Left renal cortex interstitium (tissue), 4 donors: ENCODE results near the gene C1QTNF3. TPM values are rescaled to one million over a fixed set of nuclear protein-coding genes. Genes with fewer than 3 reads are reported as not detected.
A peak's percentile ranks its signal among the peaks of the same experiment; 100 is the strongest.
"Not testable (repeated sequence)": the region's sequence is repeated elsewhere in the genome, so short reads cannot be mapped to it uniquely, and the experiment has no call there.

Source experiments
- DNase-seq, 4 donors: peaks; one replicate each; pipeline ENCODE4 v3.0.0-alpha.2; 2013; ENCODE audit warnings: low read depth in 4 of 4, low spot score in 2 of 4, missing footprints in 1 of 4
- polyA plus RNA-seq, 4 donors: library from polyadenylated mRNA; unstranded; fragments of 120-200 nt; gene quantifications; one replicate each; pipeline ENCODE4 v1.2.1, GENCODE V29; 2013; ENCODE audit not compliant: insufficient read length in 4 of 4

Gene C1QTNF3, protein sequence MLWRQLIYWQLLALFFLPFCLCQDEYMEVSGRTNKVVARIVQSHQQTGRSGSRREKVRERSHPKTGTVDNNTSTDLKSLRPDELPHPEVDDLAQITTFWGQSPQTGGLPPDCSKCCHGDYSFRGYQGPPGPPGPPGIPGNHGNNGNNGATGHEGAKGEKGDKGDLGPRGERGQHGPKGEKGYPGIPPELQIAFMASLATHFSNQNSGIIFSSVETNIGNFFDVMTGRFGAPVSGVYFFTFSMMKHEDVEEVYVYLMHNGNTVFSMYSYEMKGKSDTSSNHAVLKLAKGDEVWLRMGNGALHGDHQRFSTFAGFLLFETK
- polyA plus RNA-seq: 10 to 100 TPM; 46.4 to 73.6 (median 55.9) TPM

DNA sequence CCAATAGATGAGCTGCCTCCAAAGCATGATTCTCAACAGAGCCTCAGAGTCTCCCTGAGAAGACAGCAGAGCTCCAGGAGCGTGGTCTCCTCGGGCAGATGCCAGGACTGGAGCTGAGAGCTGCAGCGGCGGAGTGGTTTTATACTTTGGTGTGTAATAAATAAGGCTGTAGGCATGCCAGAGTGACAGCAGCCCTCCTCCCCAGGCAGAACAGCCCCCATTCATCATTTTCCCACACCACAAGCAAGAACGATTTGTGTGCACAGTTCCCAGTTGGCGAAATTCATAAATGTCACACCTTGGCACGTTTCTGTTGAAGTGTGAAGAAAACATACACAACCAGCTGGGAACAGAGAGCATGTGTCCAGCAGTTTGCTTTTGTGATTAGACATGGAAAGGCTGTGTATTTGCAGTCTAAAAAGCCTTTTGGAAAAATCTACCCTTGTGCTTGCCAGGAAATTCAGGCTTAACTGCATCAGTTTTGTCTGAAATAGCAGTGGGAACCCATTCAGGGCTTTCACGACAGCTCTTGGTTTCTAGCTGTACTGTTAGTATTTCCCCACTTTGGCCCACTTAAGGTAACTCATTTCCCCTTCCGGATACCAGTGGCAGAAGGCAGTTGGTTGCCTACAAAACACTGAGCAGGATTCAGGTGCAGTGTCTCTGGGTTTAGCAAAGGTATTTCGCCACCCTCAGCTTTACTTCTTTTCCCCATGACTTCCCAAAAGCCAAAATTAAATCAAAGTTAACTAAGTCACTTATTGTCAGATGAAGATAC, at the start of gene C1QTNF3:
C1QTNF3 (minus strand) TSS at position 115 of the 778 bp plus-strand sequence; CDS start at position 27, 88 bp downstream.
- DNase-seq: peak in 3 of 4 donors; percentile 38 to 53 (median 44)

DNA sequence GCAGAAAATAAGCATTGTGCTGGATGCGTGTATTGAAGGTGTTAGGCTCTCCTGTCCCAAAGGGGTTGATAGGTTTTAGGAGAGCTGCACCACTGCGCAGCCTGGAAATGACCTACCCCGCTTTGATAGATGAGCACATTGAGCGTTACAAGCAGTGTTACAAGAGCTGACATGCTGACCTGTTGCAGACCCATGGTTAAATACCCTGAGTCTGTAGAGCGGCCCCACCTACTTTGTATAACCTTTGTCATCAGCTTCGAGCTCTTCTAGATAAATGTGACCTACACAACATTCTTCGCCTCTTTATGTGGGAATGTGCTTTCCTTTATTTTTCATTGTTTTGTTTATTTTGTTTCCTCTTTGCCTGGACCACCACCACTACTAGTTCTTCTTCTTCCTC, 48.0 kb upstream of the C1QTNF3 start:
- not testable (repeated sequence) for DNase-seq

DNA sequence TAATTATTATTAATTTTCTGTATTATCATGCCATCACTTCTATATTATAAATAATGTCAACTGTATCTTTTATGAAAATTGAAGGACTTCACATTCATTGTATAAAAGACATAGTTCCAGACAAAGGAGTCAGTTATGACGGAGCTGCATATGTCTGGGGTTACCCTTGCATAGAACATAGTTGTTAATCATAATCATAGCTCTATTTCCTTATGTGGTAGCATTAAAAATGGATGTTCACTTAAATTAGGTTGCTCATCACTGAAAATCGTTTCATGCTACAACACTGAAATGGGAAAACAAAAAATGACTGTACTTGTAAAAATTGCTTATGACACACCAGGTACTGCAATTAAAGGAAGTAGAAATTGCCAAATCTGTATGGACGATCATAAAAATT, 46.8 kb upstream of the C1QTNF3 start:
- not testable (repeated sequence) for DNase-seq

DNA sequence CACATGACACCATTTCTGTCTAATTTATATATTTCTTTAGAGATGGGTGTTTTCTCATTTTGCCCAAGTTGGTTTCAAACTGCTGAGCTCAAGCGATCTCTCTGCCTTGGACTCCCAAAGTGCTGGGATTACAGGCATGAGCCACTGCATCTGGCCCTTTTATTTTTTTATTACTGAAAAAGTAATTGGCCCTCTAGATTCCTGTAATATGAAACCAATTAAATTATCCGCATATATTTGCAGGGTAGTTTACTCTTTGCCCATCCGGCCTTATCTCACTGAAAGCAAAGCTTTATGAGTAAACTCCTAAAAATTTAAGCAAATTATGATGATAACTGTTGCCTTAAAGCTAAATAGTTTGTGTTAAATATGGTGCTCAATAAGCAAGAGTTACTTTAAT, 44.7 kb upstream of the C1QTNF3 start:
- DNase-seq: not testable (repeated sequence)

DNA sequence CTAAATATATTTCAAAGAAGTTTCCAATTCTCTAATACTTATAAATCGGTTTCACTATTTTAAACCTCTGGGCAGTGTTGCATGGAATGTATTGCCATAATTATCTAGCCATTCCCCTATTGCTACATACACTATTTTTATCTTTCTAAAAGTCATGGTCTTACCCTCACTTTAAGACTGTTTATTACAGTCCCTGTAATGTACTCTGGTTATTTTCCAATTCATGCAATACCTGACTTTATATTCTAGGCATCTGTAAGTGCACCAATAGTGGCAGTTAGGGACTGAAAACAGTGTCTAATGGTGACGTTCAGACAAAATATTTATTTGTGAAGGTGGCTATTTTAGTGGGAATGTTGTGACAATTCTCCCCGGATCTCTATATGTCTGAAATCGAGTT, 40.9 kb upstream of the C1QTNF3 start:
- DNase-seq: not testable (repeated sequence)

DNA sequence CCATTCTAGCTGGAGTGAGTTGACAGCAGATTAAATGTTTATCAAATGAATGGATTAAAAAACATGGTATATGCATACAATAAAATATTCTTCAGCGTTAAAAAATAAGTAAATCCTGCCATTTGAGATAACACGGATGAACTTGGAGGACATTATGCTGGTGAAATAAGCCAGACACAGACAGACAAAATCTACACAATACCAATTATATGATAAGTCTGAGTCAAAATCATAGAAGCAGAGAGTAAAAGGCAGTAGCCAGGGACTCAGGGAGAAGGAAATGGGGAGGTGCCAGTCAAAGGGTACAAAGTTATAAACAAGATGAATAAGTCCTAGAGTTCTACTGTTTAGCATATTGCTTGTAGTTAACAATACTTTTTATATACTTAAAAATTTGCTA, 36.5 kb upstream of the C1QTNF3 start:
- DNase-seq: not testable (repeated sequence)

DNA sequence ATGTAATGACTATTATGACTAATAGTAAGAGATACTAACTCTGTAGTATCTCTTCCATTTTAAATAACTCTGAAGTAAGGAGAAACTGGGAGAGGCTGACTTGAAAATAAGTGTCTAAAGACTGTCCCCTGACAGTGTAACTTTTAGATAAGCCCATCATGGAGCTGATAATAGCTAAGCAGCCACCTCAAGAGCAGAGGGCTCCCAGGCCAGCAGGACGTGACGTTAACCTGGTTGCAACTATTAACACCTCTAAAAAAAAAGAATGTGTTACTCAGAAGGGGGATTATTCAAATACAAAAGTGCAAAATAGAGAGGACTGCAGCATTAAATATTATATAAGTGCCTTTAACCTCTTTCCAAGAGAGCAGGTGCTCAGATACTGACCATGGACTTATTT, 34.6 kb upstream of the C1QTNF3 start:
- not testable (repeated sequence) for DNase-seq

DNA sequence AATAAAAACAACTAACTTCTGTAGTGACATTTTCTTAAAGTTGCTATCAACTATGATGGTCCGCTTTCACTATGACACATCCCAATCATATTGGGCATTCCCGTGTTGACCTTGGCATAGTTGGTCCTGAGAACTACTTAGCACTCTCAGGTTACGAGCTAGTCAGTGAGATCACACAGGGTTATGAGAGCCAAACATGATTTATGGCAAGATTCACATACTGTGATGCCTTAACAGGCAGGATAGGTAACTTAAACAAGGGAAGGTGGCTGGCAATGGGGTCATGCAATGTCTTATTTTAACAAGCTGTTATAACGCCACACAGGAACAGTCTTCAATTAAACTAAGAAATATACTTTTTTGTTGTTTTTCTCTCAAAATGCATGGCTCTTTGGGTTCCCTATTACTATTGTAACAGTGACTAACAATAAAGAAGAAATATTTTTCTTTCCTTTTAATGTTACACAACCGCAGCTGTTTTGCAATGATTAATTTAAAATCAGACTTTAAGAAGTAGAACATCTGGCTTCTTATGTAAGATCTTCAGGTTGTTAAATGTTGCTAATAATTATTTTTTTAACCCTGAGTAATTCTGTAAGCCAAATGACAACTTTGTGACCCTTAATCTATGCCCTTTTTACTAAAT, 33.8 kb upstream of the C1QTNF3 start:
- not testable (repeated sequence) for DNase-seq

DNA sequence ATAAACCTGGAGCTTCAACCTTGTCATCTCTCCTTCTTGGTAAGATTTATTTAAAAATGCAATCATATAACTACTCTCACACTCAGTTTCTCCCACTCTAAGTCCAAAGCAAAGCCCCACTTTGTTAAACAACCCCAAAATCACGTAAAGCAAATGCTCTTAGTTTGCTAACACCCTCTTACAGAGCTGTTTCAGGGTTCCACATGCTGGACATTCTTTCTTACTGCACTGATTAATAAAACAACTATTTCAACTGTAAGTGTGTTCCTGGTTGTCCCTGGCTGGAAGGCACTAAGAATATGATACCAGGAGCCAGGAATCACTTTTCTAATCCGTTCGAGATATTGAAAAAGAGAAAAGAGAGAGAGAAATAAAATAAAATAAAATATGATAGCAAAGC, 31.5 kb upstream of the C1QTNF3 start:
- not testable (repeated sequence) for DNase-seq

DNA sequence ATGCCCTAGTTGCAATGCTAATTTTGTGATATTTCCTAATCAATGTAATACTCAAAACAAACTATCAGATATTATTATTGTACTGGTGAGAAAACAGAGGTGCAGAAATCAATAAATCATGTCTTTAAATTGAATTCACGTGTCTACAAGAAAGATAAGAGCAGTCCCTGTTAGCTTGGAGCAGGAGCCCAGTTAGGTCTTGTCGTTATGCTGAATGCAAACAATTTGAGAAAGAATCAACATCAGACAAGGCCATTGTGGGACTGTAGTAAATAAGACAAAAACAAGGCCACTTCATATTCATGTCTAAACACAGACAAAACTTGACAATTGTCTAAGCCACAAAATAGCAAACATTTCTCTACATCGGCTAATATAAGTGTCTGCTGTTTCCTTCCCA, 31.1 kb upstream of the C1QTNF3 start:
- DNase-seq: not testable (repeated sequence)

DNA sequence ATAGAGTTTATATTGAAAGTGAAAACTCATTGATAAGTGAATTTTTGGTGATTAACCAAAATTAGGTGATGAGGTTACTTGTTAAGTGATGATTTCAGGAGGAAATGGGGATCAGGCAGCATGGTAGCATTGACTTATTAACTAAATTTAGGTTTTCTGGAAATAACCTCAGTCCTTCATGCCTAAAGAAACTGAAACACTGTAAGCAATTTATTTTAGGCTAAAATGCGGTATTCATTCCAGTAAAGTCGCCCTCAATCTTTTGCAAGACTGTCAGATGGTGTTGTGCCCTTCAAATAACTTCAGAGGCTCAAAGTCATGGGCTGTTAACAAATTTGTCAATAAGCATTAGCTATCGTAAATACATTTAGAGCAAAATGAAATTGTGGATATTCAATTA, 27.6 kb upstream of the C1QTNF3 start:
- not testable (repeated sequence) for DNase-seq

DNA sequence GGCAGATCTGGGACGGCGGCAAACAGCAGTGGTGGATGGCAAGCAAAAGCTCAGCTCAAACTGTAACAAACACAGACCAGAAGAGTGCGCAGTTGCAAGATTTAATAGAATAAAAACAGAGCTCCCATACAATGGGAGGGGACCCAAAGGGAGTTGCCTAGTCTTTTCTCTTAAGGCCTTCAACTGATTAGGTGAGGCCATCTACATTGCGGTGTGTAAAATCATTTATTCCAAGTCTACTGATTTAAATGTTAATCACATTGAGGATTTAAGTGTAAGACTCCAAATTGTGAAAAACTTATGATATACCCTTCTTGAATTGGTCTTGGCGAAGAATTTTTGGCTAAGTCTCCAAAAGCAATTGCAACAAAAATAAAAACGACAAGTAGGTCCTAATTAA, 21.6 kb upstream of the C1QTNF3 start:
- no peak for DNase-seq

DNA sequence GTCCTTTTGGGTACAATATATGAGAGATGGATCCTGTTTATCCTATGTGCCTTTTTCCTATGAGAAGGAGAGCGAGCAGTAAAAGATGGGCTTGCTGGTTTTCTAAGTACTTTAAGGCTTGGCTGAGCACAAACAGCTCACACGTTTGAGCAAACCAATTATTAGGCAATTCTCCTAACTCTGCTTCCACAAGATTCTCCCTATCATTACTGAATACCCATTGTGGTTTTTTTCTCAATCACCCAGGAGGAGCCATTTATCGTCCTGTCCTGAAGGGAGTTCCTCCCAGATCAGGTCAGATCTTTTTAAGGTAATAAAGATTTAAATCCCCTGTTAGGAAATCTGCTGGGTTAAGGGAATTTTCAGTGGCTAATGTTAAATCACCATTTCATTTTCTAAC, 19.4 kb upstream of the C1QTNF3 start:
- DNase-seq: no peak

DNA sequence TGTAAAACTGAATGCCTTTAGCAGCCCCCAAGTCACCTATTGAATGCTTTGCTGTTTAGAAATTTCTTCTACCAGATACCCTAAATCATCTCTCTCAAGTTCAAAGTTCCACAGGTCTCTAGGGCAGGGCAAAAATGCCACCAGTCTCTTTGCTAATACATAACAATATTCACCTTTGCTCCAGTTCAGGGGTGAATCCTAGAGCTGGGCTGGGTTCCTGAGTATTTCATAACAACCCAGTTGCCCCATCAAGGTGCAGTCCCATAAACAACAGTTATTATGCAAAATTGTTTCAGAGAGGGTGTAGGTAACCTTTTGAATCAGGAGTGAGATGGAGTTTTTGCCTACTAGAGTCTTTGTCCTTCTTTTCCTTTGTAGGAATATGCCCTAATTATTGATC, 19.0 kb upstream of the C1QTNF3 start:
- no peak for DNase-seq

DNA sequence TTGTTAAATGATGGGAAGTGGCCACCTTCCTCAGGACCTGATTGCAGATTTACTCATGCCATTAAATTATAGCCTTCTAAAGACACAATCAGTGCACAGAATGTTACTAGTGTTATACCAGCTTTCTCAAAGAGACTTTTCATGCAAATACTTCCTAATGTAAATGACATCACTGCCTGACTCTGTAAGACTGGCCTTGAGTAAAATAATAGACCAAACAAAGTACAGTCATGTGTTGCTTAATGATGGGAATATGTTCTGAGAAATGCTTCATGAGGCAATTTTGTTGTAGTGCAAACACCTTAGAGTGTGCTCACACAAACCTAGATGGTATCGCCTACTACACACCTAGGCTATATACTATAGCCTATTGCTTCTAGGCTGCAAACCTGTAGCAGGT, 17.0 kb upstream of the C1QTNF3 start:
- no peak for DNase-seq

DNA sequence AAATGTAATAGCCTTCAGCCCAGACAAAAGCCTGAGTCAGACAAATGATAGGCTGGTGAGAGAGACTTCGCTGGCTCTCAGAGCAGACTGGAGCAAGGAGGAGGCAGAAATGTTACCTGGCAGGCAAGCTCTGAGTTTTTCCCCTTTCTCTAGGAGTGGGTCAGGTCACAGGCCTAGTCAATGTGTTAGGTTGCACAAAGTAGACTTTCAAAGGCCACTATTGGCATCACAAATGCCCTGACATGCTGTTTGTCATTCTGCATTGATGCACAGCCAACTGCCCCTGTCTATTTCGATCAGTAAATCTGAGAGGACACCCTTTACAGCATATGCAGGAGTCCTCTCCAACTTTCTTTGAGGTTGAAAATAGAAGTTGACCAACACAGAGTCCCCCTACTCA, 15.5 kb upstream of the C1QTNF3 start:
- no peak for DNase-seq

DNA sequence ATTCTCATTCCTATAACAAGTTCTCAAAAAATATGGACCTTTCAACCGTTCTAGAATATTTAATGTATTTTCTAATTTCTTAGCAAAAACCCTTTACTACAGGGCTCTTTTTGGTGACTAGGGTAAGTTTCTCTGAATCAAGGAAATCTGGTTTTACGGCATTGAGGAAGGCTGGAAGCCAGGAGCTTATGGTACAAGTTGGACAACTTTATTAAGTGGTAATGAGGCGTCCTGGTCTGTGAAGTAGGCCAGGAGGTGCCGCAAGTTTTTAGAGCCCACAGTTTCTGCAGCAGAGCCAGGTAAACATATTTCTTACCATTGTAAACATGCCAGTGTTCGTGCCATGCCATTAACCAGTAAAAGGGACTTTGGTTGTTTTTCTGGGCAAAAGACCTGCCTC, 14.6 kb upstream of the C1QTNF3 start:
- DNase-seq: no peak

DNA sequence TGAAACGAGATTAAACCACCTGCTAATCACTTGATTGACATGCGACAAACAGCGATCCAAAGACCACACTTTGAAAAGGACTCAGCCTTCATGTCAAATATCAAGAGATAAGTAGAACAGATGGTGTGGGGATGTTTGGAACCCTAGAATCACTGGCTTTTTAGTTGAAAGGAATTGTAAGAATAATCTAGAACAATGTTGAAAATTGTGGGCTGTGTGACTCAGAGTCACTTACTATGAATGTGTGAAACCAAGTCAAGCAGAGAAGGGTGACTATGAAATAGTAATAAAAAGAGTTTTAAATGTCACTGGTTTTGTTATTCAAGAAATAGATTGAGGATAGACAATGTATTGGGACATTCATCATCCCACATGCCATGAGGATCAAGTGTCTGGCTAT, 14.1 kb upstream of the C1QTNF3 start:
- DNase-seq: no peak

DNA sequence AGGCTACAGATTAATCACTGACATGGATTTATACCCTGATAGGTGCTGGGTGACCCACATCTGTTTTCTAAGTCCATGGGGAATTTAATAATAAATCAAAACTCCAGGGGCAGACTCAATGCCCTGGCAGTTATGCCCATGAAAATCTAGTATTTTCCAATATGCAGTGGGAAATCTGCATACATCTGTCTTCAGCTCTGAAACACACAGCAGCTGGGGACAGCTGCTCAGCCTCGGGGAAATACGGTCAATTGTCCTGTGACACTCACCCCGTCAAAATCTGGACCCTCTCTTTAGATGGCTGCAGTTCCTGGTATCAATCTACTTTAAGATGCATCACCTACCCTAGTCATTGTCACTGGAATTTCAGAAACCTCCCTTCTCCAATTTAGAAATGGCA, 12.7 kb upstream of the C1QTNF3 start:
- no peak for DNase-seq

DNA sequence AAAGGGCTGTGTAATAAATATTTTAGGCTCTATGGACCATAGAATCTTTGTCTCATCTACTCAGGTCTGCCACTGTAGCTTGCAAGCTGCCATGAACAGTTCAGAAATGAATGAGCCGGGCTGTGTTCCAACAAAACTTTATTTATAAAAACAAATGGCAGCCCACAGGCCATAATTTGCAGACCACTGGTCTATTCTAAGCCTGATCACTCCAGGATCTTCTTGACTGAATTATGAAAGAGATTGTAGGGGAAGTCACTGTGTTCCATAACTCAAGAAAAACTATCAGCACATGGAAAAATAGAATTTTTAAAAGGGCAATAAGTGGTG, 11.4 kb upstream of the C1QTNF3 start:
- no peak for DNase-seq

DNA sequence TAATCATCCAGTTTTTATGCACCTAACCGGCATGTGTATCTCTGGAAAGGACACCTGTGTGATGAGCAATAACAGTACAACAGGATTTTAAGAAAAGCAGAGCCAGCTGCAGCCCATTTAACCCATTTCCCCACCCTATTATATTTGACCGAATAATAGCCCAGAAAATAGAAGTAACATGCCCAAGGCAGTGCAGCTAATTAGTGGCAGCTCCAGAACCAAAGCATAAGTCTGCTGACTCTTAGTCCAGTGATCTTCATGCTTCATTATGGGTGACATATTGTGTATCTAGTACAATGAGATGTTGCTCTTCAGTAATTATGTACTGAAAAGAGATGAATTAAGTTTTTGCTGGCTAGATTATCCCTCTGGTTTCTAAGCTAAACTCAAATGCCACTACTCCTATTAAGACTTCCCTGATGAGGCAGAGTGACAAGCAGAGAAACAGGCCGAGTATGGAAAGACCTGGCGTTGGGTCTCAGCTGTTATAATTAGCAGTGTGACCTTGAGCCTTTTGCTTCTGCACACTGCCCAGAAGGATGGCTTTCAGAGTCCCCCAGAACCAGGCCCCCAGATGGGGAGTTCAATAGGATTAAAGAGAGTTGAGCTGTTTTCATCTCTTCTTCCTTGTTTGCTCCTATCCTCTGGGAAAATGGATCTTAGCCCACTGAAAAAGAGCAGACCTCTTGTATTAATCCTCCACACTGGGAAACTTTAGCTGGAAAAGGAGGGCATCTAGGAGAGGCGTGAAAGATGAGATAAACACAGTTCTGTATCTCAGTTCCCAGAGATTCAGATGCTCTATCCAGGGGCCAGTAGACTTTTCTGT, 10.8 kb upstream of the C1QTNF3 start:
- DNase-seq: no peak
